KMS-11 (cell line): ENCODE results near the gene GNG7.

Source experiments
- H2AFZ ChIP-seq: fragments of 200-600 bp; sonication (generic); 2 replicates; pipeline ENCODE4 v1.6.1; 2016; ENCODE audit warnings: antibody characterized with exemption, mixed run types, low read depth
- H3K27ac ChIP-seq: fragments of 200-600 bp; sonication (generic); 2 replicates; pipeline ENCODE4 v1.6.1; 2016; ENCODE audit warnings: mild to moderate bottlenecking, mixed run types
- H3K27me3 ChIP-seq: fragments of 200-600 bp; sonication (generic); 2 replicates; pipeline ENCODE4 v1.6.1; 2017; ENCODE audit warnings: mild to moderate bottlenecking, low read depth, mixed run types, moderate library complexity; ENCODE audit not compliant: insufficient read depth
- H3K36me3 ChIP-seq: fragments of 200-600 bp; sonication (generic); 2 replicates; pipeline ENCODE4 v1.6.1; 2017; ENCODE audit warnings: mild to moderate bottlenecking, mixed run types; ENCODE audit not compliant: insufficient read depth
- H3K4me1 ChIP-seq: fragments of 200-600 bp; sonication (generic); 2 replicates; pipeline ENCODE4 v1.6.1; 2016; ENCODE audit warnings: mild to moderate bottlenecking, low read depth, mixed run types; ENCODE audit not compliant: poor library complexity, severe bottlenecking
- H3K4me2 ChIP-seq: fragments of 200-600 bp; sonication (generic); 2 replicates; pipeline ENCODE4 v1.7.0; 2016; ENCODE audit warnings: mild to moderate bottlenecking, mixed run types
- H3K4me3 ChIP-seq: fragments of 200-600 bp; sonication (generic); IDR thresholded peaks from 2 replicates; pipeline ENCODE4 v1.6.1; 2017; ENCODE audit warnings: low read depth, low read length, mixed read lengths; ENCODE audit not compliant: insufficient read depth
- H3K79me2 ChIP-seq: fragments of 200-600 bp; sonication (generic); 2 replicates; pipeline ENCODE4 v1.6.1; 2016; ENCODE audit warnings: low read depth, mixed run types; ENCODE audit not compliant: insufficient read depth
- H3K9ac ChIP-seq: fragments of 200-600 bp; sonication (generic); 2 replicates; pipeline ENCODE4 v1.6.1; 2016; ENCODE audit warnings: mild to moderate bottlenecking, mixed run types
- H4K20me1 ChIP-seq: fragments of 200-600 bp; sonication (generic); 2 replicates; pipeline ENCODE4 v1.6.1; 2016; ENCODE audit warnings: mild to moderate bottlenecking, mixed run types; ENCODE audit not compliant: insufficient read depth
- CTCF ChIP-seq: fragments of 200-600 bp; sonication (generic); conservative IDR thresholded peaks from 2 replicates; pipeline ENCODE4 v1.6.1; 2017; ENCODE audit warnings: low read depth, mild to moderate bottlenecking, antibody characterized with exemption, low read length, moderate library complexity, mixed read lengths

The GNG7 gene

GRCh38 chr19:2578391-2578890, 124.1 kb downstream of the GNG7 start:
- no peak for TF ChIP-seq CTCF
- H4K20me1 ChIP-seq = no peaks in the 10 kb centered on the region
- H3K27me3 ChIP-seq = no peaks in the 10 kb centered on the region
- no peaks in the 10 kb centered on the region for H3K36me3 ChIP-seq
- no peak overlapping the region for H2AFZ ChIP-seq
- no peak overlapping the region for H3K9ac ChIP-seq
- H3K4me1 ChIP-seq = no peaks in the 10 kb centered on the region
- no peaks in the 10 kb centered on the region for H3K79me2 ChIP-seq
- no peak overlapping the region for H3K27ac ChIP-seq
- no peak overlapping the region for H3K4me2 ChIP-seq
- no peak overlapping the region for H3K4me3 ChIP-seq

- H4K20me1 ChIP-seq = no peaks in the 10 kb centered on the region
- no peak overlapping the region for H3K27ac ChIP-seq
- H3K27me3 ChIP-seq = no peaks in the 10 kb centered on the region
- H2AFZ ChIP-seq = no peak overlapping the region
- H3K36me3 ChIP-seq = no peaks in the 10 kb centered on the region
- no peak overlapping the region for H3K9ac ChIP-seq
- no peaks in the 10 kb centered on the region for H3K79me2 ChIP-seq
- H3K4me2 ChIP-seq = no peak overlapping the region
- H3K4me3 ChIP-seq = no peak overlapping the region
- H3K4me1 ChIP-seq = no peaks in the 10 kb centered on the region
- no peak for TF ChIP-seq CTCF
Observed at GRCh38 chr19:2577722-2578335, 124.7 kb downstream of the GNG7 start.

GRCh38 chr19:2575734-2576481, 126.6 kb downstream of the GNG7 start:
- H2AFZ ChIP-seq = no peak overlapping the region
- no peak for TF ChIP-seq CTCF
- H3K27me3 ChIP-seq = no peaks in the 10 kb centered on the region
- H3K27ac ChIP-seq = no peak overlapping the region
- H3K36me3 ChIP-seq = no peaks in the 10 kb centered on the region
- H3K4me2 ChIP-seq = no peak overlapping the region
- no peaks in the 10 kb centered on the region for H3K79me2 ChIP-seq
- H3K4me1 ChIP-seq = no peaks in the 10 kb centered on the region
- H4K20me1 ChIP-seq = no peaks in the 10 kb centered on the region
- no peak overlapping the region for H3K4me3 ChIP-seq
- H3K9ac ChIP-seq = no peak overlapping the region

- Histone ChIP-seq H3K27ac (no peak overlapping the region), H3K4me1 (no peaks in the 10 kb centered on the region), H4K20me1 (no peaks in the 10 kb centered on the region), H3K4me2 (no peak overlapping the region), H3K27me3 (no peaks in the 10 kb centered on the region), H2AFZ (no peak overlapping the region), H3K4me3 (no peak overlapping the region), H3K79me2 (no peaks in the 10 kb centered on the region), H3K36me3 (no peaks in the 10 kb centered on the region), H3K9ac (no peak overlapping the region)
- no peak for TF ChIP-seq CTCF
Observed at GRCh38 chr19:2574971-2575630, 127.4 kb downstream of the GNG7 start.
